ENCODE measurements around the gene RNF151.

The RNF151 gene

DNA sequence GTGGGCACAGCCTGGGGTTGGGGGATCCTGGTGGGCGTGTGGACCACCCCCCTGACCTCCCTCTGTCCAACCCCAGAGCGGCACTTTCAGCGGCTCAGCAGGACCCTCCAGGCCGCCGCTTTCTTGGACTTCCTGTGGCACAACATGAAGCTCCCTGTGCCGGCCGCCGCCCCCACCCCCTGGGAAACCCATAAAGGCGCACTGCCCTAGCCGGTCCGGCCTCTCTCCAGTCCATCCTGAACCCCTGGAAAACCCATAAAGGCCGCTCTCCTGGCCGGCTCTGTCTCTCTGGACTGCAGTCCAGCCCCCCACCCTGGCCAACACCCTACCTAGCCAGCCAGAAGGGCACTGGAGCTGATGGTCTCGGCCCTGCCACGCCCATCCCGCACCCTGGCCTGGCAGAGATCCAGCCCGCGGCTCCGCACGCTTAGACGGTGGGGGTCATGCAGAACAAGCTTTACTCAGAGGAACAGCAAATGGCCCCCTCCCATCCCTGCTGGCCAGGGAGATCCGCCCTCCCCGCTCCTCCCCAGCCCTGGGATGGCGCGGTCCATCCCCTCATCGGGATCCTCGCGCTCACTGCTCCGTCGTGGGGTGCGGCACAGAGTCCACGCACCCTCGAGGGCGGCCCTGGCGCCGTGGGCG, 11.9 kb downstream of the RNF151 start:
- no peak for DNase-seq

DNA sequence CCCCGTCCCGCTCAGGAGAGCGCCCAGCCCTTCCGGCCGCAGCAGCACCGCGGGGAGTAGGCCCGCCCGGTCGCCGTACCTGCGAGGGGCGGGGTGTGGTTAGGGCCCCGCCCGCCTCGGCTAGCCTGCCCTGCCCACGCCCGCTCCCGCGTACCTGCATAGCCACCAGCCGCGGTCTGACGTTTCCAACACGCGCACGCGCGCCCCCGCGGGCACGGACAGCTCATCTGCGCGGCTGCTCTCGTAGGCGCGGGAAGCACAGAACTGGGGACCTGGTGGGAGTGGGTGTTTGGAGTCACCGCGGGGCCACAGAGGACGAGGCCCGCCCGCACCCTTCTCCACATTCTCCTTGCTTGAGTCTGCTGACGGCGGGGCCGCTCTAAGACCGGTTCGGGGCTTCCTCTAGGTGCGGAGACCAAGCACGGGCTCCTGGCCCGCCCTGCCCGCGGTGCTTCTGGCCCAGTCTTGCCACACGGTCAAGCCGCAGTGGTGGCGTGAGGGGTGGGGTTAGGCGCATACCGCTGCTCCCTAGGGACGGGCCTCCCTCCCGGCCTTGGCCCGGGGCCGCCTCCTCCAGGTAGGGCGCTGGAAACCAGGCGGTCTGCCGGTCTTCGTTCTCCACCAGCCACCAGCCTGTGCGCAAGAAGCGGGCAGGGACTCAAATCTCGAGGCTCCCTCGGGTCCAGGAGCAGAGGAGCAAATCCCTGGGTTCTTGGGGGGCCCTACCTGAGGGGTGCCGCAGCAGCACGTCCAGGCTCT, 12.8 kb downstream of the RNF151 start:
- DNase-seq: peak; percentile 75

DNA sequence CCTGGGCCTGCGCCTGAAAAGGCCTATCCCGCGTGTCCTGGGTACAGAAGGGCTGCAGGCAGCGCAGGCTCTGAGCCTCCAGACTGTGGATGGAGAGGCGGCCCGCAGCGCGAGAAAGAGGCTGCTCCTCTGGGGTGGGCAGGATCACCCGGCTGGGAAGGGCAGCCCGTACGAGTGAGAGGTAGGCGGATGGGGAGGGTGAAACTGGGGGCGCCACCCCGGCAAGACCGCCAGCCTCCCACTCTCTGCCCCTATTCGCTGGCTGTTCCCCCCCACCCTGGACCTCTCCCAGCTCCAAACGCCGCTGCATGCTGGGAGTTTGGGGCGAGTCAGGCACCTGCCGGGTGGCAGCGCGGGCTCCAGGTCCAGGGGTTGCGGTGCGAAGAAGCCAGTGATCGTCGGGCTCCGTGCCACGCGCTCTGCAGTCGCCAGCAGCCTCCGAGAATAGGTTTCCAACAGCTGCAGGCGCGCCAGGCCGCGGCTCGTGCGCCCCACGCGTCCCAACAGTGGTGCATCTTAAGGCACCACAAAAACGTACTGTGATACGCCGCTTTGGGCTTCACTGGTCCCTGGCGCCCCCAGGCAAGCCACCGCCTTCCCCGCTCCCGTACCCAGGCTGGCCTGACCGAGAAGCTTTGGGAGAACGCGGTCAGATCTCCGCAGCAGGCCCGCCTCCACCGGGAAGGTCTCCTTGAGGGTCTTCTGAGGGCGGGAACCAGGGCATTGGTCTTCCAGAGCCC, 13.5 kb downstream of the RNF151 start:
- no peak for DNase-seq

DNA sequence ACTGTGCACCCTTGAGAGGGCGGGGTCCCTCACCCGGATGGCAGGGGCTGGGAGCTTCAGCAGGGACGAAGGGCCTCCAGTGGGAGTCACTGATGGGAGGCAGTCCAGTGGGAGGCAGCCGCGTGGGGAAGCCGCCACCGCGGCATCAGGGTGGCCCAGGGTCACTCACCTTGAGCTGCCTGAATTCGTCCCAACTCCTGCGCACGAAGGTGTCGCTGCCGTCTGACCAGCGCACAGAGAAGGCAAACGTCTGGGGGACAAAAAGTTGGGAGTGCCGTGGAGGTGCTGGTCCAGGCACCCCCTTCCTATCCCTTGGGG, 14.1 kb downstream of the RNF151 start:
- no peak for DNase-seq

DNA sequence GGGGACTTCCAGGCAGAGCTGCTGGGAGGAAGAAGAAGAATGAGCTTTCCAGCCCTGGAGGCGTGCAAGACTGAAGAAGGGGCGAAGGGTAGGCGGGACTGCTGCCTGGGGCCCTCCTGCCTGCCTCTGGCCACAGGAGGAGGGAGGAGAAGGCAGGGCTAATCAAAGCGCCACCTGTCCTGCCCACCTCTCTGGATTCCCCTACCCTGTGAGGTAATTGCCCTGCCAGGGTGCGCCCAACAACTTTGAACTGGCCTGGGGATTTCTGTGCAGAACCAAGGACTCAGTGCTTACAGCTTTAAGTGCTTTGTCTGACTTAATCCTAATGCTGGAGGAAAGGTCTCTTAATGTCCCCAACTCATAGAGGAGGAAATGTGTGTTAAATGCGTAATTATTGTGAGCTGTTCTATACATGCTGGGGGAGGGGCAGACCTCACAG, 14.8 kb downstream of the RNF151 start, which contains the start of gene NOXO1:
NOXO1 (minus strand) TSS at position 72 of the 439 bp plus-strand sequence. CDS start 290 bp downstream, outside the sequence.
- DNase-seq: no peak

DNA sequence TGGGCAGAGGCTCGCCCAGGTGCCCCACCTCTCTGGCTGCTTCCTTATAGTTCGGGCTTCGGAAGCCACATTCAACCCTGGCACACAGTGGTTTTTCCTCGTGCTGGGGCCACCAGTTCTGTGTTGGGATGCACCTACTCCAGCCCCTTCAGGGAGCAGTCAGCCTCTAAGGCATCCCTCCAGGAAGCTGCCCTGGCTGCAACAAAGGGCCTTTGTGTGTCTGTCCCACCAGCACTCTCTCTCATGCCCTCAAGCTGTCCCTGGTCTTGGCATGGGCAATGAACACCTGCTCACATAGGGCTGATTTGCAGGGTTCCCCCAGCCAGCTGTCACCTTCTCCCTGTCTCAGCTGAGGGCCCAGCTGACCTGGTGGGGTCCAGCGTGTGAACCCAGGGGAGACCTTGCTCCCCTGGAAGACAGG, 15.4 kb downstream of the RNF151 start:
- peak; percentile 5 for DNase-seq

DNA sequence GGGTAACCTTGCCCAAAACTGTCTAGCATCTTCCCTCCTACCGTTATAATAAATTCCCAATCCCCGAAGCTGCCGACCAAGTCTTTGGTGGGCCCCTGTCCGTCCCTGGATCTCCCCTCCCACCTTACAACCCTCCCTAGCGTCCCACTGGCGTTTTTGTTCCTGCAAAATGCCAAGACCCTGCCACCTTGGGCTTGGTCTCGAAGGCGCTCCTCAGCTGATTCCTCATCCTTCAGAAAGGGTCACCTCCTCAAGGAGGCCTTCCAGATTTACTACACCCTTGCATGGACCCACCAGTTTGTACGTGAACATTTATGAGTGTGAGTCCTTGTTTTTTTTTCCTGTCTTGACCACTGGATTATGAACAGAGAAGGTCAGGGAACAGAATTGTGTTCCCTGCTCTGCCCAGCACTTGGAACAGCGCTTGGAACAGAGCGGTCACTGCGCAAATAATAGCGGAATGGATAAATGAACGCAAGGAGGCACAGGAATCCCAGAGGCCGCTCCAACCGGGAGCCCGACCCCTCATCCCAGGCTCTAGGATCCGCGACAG, 16.4 kb downstream of the RNF151 start:
- DNase-seq: no peak

DNA sequence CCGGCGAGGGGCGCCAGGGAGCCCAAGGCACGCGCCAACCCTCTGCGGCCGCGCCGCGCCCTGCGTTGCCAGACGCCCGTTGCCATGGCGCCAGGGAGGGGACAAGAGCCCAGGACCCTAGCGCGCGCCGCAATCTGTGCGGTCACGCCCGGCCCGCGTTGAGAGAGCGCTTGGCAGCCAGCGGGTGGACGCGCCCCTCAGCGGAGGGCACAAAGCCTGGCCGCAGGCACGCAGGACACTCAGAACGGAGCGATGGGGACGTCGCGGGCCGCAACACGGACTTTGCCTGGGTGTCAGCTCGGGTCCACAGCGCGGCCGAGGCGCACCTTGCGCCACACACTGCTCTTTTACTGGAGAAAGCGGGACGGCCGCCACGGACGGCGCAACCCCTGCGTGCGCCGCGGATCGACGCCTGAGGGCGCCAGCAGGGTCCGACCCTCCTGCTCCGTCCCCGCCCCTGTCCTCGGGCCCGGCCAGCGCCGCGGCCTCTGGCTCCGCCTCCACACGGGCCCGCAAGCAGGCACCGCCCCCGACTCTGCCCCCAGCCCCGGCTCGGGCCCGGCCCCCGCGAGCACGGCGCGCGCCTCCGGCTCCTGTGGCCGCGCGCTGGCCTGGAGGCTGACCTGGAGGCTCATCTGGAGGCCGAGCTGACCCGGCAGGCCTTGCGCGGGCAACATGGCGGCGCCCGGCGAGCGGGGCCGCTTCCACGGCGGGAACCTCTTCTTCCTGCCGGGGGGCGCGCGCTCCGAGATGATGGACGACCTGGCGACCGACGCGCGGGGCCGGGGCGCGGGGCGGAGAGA, 17.1 kb downstream of the RNF151 start, which contains the start of gene GFER:
GFER (plus strand) TSS at position 650 of the 803 bp plus-strand sequence; CDS start at position 676, 26 bp downstream.
- DNase-seq: peak; percentile 82

DNA sequence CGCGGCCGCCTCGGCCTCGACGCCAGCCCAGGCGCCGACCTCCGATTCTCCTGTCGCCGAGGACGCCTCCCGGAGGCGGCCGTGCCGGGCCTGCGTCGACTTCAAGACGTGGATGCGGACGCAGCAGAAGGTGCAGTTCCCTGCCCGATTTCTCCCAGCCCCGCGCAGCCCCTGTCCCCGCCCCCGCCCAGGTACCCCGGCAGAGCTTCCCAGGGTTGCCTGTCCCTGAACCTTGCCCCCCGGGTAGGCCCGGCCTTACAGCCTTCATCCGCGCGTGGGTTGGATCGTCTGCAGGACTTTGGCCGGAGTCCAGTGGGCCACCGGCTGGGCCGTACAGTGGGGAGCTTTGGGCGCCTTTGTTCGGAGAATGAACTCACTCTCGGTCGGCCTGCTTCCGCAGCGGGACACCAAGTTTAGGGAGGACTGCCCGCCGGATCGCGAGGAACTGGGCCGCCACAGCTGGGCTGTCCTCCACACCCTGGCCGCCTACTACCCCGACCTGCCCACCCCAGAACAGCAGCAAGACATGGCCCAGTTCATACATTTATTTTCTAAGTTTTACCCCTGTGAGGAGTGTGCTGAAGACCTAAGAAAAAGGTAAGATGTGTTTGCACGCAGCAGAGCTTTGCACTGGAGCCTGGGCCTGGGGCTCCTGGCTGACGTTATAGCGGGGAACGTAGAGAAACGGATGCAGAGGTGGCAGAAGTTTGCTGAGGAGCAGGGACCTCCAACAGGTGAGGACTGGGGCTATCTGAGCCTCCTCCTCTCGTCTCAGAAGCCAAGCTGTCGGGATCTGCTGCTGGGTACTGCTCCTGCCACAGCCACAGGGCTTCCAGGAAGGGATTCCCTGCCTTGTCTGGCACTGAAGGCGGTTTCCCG, 17.9 kb downstream of the RNF151 start:
- DNase-seq: no peak

DNA sequence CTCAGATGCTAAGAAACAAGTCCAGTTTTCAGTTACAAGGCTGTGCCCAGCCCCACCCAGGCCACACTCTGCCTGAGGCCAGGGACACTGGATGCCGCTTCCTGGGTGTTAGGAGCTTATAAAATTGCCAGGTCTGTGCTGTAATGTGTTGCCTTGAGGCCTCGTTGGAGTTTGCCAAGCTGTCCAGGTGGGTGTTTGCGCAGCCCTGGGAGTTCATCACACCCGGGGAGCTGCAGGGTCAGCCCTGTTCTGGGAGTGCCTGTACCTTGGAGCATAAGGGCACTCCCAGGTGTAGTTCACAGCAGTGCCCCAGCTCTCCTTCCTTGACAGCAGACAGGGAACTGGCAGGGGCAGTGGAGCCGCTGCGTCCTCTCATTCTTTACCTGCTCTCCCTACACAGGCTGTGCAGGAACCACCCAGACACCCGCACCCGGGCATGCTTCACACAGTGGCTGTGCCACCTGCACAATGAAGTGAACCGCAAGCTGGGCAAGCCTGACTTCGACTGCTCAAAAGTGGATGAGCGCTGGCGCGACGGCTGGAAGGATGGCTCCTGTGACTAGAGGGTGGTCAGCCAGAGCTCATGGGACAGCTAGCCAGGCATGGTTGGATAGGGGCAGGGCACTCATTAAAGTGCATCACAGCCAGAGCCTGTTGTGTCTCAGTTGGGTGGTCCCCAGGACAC, 19.0 kb downstream of the RNF151 start:
- DNase-seq: no peak

DNA sequence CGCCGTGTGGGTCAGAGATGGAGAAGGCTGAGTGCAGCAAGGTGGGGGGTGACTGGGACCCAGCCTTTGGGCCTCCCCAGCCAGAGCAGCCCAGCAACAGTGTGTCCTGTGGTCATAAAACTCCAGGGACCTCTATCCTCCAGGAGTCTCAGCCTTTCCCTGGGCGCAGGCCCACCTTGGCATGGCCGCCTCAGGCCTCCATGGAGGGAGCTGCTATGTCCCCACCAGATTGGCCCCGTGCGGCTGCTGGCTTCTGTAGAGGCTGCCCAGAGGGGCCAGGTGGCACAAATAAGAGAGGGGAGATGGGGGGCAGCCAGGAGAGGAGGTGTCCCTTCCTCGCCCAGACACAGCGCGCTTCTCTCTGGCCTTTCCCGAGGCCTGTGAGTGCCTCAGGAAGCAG, 20.5 kb downstream of the RNF151 start:
- no peak for DNase-seq

DNA sequence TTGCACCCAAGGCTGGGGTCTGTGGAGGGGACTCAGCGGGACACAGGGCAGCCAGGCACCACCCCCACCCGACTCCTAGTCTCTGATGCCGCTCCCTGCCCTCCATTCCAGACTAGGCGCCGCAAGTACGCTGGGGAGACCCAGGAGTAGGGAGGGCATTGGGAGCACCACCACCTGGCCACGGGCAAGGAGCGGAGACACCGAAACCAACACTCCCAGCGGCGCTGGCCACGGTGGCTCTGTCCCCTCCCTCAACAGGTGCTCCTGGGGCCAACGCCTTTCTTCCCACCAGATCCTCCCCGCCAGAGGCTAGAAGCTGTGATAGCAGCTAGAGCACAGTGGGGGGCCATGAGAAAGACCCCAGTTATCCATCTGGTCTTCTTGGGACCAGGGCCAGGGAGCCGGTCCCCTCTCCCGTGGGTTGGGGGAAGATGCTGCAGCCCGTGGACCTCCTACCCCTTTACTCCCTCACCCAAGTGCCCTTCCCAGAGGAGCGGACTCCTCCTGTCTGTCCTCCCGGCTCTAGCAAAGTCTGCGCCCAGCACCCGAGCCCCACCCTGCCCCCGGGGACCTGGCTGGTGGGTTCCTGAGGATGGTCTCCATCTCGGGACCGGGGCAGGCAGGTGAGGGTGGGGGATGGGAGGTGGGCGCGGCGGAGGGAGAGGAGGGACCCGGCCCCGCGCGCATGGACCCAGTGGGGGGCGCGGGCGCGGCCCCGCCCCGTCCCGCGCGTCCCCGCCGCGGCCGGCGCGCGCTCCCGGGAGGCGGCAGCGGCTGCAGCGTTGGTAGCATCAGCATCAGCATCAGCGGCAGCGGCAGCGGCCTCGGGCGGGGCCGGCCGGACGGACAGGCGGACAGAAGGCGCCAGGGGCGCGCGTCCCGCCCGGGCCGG, 22.8 kb downstream of the RNF151 start, which contains the start of gene SYNGR3:
SYNGR3 (plus strand) TSS at position 762 of the 892 bp plus-strand sequence. CDS start 133 bp downstream, outside the sequence.
- DNase-seq: no peak

DNA sequence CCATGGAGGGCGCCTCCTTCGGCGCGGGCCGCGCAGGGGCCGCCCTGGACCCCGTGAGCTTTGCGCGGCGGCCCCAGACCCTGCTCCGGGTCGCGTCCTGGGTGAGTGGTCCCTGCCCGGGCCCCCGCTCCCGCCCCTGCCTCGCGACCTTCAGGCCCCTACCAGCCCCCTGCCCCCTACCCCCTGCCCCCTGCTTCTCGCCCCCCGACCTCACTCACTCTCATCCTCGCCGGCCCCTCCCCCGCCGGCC, 23.4 kb downstream of the RNF151 start:
- DNase-seq: no peak

DNA sequence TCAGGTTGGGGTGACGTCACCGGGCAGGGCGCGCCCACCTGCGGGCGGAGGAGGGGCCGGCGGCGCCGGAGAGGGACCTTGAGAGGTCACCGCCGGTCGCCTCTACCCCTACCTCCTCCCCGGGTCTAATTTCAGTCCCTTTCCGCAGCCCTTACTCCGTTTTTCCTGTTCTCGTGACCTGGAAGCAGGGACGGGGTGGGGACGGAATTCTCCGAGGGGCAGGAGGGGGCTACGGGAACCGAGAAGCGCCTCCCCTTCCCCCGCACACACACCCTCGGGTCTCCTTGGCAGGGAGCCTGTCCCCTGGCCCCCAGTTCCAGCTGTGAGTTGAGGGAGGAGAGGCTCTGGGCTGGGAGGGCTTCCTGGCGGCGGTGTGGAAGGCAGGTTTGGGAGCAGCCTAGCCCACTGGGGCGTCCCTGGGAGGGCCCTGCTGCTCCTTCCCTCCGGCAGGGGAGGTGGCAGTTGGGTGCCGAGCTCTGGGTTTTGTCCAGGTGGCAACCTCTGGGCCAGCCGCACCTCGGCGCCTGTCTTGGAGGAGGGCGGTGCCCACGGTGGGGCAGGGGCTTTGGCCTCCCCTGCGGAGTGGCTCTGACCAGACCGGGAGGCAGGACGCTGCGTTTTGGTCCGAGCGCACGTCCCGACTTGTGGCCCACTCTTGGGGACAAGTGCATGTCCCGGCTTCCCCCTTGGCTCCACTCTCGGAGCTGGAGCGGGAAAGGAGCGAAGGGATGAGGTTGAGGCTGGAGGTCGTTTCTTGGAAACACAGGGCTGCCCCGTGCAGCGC, 23.9 kb downstream of the RNF151 start:
- no peak for DNase-seq

DNA sequence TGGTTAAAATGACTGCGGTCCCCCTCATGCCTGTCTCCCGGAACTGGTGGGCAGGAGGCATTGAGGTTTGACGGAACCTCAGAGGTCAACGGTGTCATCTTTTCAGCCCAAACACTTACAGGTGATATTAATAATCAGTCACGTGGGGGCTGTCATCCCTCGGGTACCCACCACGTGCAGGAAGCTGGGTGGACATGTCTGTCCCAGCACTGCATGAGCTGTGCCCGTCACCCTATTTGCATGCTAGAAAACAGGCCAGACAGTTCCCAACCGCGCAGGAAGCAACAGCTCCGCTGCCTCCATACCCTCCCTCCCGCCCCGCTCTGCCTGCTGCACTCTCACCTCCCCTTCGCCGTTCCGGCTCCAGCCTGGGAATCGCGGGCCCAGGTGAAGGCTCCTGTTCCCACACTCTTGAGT, 24.5 kb downstream of the RNF151 start:
- DNase-seq: no peak

DNA sequence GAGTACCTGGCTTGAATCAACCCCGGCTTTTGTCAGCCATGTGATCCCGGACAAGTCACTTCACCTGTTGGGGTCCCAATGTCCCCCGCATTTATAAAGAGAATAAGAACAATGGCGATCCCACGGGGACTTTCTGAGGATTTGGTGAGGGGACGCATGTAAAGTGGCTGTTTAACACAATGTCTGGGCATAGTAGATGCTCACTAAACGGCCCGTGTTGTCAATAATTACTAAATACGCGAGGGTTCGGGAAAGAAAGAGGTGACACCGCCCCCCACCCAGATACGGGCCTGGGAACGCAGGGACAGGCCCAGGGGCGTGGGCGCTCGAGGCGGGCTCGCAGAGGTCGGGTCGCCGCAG, 24.9 kb downstream of the RNF151 start:
- DNase-seq: no peak

DNA sequence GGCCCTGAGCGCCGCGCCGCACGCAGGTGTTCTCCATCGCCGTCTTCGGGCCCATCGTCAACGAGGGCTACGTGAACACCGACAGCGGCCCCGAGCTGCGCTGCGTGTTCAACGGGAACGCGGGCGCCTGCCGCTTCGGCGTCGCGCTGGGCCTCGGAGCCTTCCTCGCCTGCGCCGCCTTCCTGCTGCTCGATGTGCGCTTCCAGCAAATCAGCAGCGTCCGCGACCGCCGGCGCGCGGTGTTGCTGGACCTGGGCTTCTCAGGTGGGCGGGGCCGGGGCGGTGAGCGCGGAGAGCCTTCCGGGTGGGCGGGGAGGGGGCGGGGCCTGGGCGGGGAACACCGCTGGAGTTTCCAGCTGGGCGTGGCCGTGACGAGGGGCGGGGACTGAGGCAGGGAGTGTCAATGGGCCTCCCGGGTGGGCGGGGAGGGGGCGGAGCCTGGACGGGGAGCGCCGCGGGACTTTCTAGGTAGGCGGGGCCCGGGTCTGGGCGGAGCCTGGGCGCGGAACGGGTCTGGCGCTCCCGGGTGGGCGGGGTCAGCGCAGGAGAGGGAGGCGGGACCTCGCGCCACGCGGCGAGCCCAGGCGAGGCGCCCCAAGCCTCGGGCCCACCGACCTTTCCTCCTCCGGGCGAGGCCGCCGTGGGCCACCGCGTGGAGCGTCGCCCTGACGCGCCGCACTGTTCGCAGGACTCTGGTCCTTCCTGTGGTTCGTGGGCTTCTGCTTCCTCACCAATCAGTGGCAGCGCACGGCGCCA, 25.5 kb downstream of the RNF151 start:
- DNase-seq: no peak

DNA sequence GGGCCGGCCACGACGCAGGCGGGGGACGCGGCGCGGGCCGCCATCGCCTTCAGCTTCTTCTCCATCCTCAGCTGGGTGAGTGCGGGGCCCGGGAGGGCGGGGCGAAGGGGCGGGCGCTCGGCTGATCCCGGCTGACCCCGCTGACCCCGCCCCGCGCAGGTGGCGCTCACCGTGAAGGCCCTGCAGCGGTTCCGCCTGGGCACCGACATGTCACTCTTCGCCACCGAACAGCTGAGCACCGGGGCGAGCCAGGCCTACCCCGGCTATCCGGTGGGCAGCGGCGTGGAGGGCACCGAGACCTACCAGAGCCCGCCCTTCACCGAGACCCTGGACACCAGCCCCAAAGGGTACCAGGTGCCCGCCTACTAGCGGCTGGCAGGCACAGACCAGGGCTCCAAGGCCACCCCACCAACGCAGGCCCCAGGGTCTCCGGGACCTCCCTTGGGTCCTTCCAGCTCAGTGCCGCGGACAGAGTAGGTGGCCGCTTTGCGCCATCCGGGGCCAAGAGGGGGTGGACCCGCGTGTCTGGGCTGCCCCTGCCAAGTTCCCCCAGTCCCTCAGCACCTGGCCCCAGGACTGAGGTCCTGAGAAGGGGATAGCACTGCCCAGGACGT, 26.2 kb downstream of the RNF151 start:
- DNase-seq: no peak
